ENCODE measurements around the gene ZNF83.

Gene ZNF83

GRCh38 chr19:52660981-52661380, 22.8 kb upstream of the ZNF83 start:
- no peak for DNase-seq (ENCODE audit: low read depth)
- H3K4me3 ChIP-seq (replicated peaks; ENCODE audit: low read depth, low read length), result no peak overlapping the region
- TF ChIP-seq, protein P1, sequence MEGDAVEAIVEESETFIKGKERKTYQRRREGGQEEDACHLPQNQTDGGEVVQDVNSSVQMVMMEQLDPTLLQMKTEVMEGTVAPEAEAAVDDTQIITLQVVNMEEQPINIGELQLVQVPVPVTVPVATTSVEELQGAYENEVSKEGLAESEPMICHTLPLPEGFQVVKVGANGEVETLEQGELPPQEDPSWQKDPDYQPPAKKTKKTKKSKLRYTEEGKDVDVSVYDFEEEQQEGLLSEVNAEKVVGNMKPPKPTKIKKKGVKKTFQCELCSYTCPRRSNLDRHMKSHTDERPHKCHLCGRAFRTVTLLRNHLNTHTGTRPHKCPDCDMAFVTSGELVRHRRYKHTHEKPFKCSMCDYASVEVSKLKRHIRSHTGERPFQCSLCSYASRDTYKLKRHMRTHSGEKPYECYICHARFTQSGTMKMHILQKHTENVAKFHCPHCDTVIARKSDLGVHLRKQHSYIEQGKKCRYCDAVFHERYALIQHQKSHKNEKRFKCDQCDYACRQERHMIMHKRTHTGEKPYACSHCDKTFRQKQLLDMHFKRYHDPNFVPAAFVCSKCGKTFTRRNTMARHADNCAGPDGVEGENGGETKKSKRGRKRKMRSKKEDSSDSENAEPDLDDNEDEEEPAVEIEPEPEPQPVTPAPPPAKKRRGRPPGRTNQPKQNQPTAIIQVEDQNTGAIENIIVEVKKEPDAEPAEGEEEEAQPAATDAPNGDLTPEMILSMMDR (IDR thresholded peaks at IDR 0.05; ENCODE audit: low read length, missing control alignments), result no peak

- no peak overlapping the region for H3K4me3 ChIP-seq (replicated peaks; ENCODE audit: low read depth, low read length)
- no peak for DNase-seq (ENCODE audit: low read depth)
- TF ChIP-seq, protein P1 (IDR thresholded peaks at IDR 0.05; ENCODE audit: low read length, missing control alignments), result no peak
Measured at GRCh38 chr19:52659013-52659412, 20.9 kb upstream of the ZNF83 start.

- no peak overlapping the region for H3K4me3 ChIP-seq (replicated peaks; ENCODE audit: low read depth, low read length)
- DNase-seq (ENCODE audit: low read depth), result no peak
- TF ChIP-seq, protein P1 (IDR thresholded peaks at IDR 0.05; ENCODE audit: low read length, missing control alignments), result no peak
Measured at GRCh38 chr19:52658595-52658994, 20.4 kb upstream of the ZNF83 start.

DNA sequence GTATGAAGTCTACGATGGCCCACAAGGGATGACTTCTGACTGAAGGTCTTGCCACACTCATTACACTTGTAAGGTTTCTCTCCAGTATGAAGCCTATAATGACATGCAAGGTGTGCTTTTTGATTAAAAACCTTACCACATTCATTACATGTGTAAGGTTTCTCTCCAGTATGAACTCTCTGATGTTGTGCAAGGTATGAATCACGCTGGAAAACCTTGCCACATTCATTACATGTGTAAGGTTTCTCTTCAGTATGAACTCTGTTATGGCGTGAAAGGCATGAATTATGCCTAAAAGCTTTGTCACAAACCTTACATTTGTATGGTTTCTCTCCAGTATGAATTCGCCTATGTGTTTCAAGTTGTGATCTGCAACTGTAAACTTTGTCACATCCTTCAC, 15.0 kb upstream of the ZNF83 start:
- no peak overlapping the region for H3K4me3 ChIP-seq (replicated peaks; ENCODE audit: low read depth, low read length)
- no peak for DNase-seq (ENCODE audit: low read depth)
- TF ChIP-seq, protein P1 (IDR thresholded peaks at IDR 0.05; ENCODE audit: low read length, missing control alignments), result no peak

- TF ChIP-seq, protein P1 (IDR thresholded peaks at IDR 0.05; ENCODE audit: low read length, missing control alignments), result no peak
- no peak for DNase-seq (ENCODE audit: low read depth)
- H3K4me3 ChIP-seq (replicated peaks; ENCODE audit: low read depth, low read length), result no peak overlapping the region
Measured at GRCh38 chr19:52651956-52652355, 13.8 kb upstream of the ZNF83 start.

- TF ChIP-seq, protein P1 (IDR thresholded peaks at IDR 0.05; ENCODE audit: low read length, missing control alignments), result no peak
- peak; percentile 50 for DNase-seq (ENCODE audit: low read depth)
Measured at GRCh38 chr19:52648336-52649016, 10.3 kb upstream of the ZNF83 start.

More at GRCh38 chr19:52648336-52649016, 10.3 kb upstream of the ZNF83 start:
- no peak overlapping the region for H3K4me3 ChIP-seq (replicated peaks; ENCODE audit: low read depth, low read length)

Measured in fibroblast of pulmonary artery (primary cell).